Hematopoietic multipotent progenitor cell treated with erythropoietin and hydrocortisone succinate and interleukin-3 and kit ligand, for 6 days (in vitro differentiated cells): Measurements from ENCODE around the gene WDR76.

Experiments used
- DNase-seq: peaks from one replicate; pipeline ENCODE4 v3.0.0-alpha.2; 2015

Gene WDR76

DNA sequence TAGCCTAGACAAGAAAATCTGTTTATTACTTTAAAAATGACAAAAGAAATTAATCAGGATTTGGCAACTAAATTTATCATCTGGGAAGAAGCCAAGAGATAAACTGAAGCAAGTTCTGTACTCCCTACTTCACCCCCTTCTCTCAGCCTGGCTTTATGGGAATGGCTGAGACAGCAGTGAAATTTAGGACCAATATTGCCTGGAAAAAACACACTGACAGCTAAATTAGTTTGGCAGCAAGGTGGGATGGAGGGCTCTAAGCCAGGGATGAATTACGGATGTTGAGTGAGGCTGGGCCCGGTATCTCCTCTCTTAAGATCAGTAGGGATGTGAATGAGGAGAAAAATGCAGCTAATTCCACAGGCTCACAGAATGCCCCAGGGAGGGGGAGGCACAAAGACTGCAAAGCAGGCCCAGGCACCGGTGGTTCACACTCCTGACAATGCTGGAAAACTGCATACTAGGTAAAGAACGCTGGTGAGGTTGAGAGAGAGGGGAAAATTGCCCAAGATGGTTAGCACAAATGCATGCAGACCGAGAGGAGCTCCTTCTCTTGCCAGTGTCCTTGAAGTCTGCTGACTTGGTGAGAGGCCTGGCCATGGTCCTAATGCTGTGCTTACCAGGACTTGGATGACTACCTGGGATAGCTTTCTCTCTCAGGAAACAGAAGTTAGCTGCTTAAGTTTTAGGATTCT is 89.0 kb downstream of the WDR76 start:
- no peak for DNase-seq

DNA sequence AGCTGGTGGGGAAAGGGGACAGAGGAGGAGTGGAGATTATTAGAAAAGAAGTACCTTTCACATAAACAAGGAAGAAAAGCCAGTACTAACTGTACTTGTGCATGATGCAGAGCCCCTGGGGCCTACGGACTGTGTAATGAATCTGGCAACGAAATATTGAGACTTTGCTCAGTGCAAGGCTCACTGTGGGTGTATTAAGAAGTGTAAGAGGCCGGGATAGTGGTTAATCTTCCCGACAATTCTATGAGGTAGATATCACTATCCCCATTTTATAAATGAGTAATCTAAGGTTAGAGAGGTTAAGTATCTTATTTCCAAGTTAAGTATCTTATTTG is 89.5 kb downstream of the WDR76 start:
- DNase-seq, result no peak
